ENCODE results near the gene PCBP3.
"Not testable (repeated sequence)": the region's sequence is repeated elsewhere in the genome, so short reads cannot be mapped to it uniquely, and the experiment has no call there.

Gene PCBP3

GRCh38 chr21:45643021-45643980, at the start of gene PCBP3:
PCBP3 (plus strand) TSS chr21:45643725; CDS start chr21:45850086, 206,361 bp downstream.
- peak in 1 of 2 donors; percentile 85 for DNase-seq

- DNase-seq, result no peak
These were observed 48.6 kb upstream of the PCBP3 start for GRCh38 chr21:45594721-45595489.

GRCh38 chr21:45595574-45596295, 47.8 kb upstream of the PCBP3 start:
- DNase-seq, result no peak

GRCh38 chr21:45596704-45597318, 46.7 kb upstream of the PCBP3 start:
- peak; percentile 31 to 32 for DNase-seq

DNA sequence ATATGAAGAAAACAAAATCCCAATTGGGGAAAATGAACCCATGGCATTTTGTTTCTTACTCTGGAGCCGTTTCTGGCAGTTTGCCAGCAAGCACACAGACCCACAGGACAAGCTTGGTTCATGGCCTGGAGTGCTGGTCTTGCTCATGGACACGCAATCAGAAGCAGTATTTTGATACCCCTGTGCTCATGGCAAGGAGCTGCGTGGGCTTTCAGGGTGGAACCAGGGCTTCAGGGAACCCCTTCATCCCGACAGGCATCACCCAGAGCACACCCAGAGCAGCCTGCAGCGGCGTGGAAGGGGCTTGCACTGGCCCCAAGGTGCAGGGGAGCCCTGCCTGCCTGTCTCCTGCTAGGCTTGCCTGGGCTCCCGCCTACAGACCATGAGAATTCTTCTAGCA, 45.4 kb upstream of the PCBP3 start:
- no peak for DNase-seq

DNA sequence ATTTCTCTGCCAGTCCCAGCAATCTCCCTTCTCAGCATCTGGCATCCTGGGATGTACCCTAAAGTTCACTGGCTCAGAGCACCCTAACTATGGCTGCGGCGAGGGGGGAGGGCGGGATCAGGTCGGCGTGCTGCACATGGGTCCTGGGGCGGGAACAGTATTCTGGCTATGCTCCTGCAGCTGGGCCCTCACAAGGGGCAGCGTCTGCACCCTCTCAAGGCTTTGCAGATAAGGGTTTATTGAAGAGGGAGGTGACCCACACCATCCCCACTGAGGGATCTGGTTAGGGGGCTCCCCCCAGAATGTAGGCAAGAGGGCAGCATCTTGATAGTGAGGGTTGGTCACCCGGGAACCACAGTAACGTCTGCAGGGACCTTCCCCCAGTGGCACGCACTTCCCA, 44.9 kb upstream of the PCBP3 start:
- no peak for DNase-seq

DNA sequence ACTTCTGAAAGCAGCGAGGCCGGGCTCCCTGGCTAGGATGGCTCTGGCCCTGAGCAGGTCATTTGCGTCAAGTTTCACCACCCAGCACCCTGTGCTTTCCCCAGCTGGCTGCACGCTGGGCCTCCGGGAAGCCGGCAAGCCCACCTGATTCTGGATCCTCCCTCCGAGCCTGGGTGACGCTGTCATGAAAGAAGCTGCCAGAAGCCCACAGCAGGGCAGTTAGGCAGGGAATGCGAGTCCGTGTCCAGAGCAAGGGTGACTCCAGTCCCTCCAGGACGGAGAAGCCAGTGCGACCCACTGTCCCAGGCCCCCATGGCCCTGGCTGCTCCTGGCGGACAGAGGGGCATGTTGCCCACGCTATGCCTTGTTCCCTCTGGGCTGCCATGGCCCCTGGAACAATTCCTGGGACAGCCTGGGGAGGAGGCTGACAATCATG, 44.4 kb upstream of the PCBP3 start:
- no peak for DNase-seq

GRCh38 chr21:45600248-45600647, 43.3 kb upstream of the PCBP3 start:
- no peak for DNase-seq

DNA sequence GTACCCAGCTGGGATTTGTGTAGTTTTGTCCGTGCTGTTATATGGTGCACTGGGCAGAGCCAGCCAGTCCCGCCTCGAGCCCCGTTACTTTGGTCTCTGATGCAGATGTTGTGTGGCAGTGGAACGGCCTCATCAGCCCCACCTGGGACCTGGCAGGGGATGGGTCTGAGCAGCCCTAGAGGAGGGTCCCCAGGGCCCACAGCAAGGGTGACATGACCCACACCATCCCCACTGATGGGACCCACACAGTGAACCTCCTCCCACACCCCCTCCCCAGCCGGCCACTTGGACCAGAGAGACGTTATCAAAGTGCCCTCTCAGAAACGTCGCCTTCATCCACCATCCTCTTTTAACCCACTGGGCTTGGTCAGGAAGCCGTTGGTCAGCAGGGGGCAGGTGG, 42.0 kb upstream of the PCBP3 start:
- DNase-seq, result no peak

DNA sequence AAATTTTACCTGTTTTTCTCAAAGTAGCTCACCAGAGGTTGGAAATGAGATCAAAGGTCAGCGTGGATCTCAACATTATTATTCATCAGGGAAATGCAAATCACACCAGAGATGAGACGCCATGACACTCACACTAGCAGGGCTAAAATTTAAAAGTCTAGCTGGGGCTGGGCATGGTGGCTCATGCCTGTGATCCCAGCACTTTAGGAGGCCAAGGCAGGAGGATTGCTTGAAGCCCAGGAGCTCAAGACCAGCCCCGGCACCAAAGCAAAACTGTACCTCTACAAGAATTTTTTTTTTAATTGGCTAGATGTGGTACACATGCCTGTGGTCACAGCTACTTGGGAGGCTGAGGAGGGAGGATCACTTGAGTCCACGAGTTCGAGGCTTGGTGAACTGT, 41.4 kb upstream of the PCBP3 start:
- DNase-seq, result no peak

DNA sequence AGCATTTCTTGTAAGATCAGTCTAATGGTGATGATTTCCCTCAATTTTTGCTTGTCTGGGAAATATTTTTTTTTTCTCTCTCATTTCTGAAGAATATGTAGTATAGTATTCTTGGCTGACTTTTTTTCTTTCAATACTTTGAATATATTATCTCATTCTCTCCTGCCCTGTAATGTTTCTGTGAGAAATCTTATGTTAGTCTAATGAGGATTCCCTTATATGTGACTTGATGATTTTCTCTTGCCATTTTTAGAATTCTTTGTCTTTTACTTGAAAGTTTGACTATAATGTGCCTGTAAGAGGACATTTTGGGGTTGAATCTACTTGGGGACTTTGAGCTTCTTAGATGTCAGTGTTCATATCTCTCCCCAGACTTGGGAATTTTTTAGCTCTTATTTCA, 40.0 kb upstream of the PCBP3 start:
- DNase-seq, result no peak

GRCh38 chr21:45604681-45605080, 38.8 kb upstream of the PCBP3 start:
- not testable (repeated sequence) for DNase-seq

DNA sequence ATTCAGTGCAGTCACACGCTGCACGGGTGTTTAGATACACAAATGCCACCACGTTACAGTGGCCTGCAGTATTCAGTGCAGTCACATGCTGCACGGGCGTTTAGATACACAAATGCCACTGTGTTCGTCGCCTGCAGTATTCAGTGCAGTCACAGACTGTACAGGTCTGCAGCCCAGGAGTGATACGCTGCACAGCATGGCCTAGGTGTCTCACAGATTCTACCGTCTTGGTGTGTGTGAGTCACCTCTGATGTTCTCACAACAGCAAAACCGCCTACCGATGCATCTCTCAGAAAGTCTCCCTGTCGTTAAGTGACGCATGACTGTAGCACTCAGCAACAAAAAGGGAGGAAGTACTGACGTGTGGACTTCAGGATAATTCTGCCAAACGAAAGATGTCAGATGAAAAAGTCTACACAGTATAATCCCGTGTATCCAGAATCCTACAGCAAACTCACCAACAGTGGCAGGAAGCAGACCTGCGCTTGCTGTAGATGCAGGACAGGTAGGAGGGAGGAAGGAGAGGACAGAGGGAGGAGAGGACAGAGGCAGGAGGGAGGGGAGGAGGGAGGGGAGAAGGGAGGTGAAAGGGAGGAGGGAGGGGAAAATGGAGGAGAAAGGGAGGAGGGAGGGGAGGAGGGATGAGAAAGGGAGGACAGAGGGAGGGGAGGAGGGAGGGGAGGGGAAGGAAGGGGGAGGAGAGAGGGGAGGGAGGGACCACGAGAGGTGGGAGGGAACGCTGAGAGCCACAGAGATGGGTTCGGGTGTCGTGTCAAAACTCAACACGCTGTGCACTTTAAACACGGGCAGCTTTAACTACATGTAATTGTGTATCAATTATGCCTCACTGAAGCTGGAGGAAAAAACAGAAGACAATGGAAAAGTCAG, 36.3 kb upstream of the PCBP3 start:
- DNase-seq, result no peak

GRCh38 chr21:45607909-45608295, 35.6 kb upstream of the PCBP3 start:
- no peak for DNase-seq

GRCh38 chr21:45608747-45609470, 34.6 kb upstream of the PCBP3 start:
- DNase-seq, result not testable (repeated sequence)

DNA sequence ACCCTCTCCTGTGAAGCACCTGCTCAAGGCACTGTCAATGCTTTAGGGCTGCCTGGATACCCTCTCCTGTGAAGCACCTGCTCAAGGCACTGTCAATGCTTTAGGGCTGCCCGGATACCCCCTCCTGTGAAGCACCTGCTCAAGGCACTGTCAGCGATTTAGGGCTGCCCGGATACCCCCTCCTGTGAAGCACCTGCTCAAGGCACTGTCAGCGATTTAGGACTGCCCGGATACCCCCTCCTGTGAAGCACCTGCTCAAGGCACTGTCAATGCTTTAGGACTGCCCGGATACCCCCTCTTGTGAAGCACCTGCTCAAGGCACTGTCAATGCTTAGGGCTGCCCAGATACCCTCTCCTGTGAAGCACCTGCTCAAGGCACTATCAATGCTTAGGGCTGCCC, 33.9 kb upstream of the PCBP3 start:
- not testable (repeated sequence) for DNase-seq

GRCh38 chr21:45611296-45611695, 32.2 kb upstream of the PCBP3 start:
- DNase-seq, result no peak

DNA sequence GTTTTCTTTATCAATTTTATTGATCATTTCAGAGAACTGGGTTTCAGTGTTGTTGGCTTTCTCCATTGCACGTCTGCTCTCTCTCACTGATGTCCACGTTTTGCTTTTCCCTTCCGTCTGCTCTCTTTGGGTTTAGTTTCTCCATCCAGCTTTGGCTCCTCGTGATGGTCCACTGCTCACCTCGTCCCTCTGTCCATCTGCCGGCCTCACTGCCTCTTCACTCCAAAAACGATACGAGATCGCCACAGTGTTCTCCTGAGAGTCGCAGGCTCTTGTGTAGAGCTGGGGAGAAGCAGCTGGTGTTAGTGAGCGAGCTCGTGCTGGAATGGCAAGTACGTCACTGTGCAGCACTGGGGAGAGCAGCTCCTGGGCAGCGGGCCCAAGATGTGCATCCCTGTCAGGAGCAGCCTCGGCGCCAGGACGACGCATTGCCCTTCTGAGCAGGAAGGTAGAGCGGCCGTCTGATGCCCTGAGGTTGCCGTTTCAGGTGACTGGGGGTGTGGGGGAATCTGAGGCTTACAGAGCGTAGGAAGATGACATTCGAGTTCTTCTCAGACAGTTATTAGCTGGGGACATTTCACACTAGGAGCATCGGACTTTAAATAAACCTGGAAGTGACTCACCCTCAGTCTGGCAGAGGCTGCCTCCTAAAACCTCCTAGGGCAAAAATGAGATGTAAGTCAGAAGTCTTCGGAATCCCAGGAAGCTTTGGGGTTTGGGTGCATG, 31.4 kb upstream of the PCBP3 start:
- DNase-seq, result no peak

DNA sequence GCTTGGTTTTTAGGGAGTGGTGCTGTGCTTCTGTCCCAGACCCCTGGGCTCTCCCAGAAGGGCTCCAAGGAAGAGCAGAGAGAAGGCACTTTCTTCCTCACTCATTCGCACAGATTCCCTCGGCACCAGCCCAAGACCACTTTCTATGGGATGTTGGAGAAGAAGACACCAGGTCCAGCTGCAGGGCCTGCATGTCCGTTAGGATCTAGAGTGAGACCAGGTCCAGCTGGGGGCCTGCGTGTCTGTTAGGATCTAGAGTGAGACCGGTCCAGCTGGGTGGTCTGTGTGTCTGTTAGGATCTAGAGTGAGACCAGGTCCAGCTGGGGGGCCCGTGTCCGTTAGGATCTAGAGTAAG, 30.9 kb upstream of the PCBP3 start:
- DNase-seq, result not testable (repeated sequence)

GRCh38 chr21:45613396-45613795, 30.1 kb upstream of the PCBP3 start:
- DNase-seq, result no peak

Data from bone marrow (tissue), 2 donors.